ENCODE measurements around the gene CLMP.
A peak's percentile ranks its signal among the peaks of the same experiment; 100 is the strongest.

The CLMP gene

DNA sequence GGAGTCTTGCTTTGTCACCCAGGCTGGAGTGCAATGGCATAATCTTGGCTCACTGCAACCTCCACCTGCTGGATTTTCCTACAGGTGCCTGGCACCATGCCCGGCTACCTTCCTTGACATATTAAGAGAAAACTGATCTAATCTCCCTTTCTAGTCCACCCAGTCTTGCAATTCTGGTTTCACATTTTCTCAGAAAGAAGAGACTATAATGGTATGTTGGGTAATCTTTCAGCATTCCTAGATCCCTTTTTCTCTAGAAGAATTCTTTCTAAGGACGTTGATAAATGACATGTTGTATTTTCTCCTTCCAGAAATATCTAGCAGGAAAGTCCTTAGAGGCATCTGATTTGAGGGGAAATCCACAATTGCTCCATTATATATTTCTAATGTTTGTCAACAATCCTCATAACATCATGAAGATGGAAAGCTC lies 122.7 kb downstream of the CLMP start:
- no peak overlapping the region for H3K4me3 ChIP-seq (ENCODE audit: low read length)
- TF ChIP-seq, protein P1, sequence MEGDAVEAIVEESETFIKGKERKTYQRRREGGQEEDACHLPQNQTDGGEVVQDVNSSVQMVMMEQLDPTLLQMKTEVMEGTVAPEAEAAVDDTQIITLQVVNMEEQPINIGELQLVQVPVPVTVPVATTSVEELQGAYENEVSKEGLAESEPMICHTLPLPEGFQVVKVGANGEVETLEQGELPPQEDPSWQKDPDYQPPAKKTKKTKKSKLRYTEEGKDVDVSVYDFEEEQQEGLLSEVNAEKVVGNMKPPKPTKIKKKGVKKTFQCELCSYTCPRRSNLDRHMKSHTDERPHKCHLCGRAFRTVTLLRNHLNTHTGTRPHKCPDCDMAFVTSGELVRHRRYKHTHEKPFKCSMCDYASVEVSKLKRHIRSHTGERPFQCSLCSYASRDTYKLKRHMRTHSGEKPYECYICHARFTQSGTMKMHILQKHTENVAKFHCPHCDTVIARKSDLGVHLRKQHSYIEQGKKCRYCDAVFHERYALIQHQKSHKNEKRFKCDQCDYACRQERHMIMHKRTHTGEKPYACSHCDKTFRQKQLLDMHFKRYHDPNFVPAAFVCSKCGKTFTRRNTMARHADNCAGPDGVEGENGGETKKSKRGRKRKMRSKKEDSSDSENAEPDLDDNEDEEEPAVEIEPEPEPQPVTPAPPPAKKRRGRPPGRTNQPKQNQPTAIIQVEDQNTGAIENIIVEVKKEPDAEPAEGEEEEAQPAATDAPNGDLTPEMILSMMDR (conservative IDR thresholded peaks at IDR 0.05; ENCODE audit: low read length), result no peak
- no peak for DNase-seq (ENCODE audit: low read depth)

DNA sequence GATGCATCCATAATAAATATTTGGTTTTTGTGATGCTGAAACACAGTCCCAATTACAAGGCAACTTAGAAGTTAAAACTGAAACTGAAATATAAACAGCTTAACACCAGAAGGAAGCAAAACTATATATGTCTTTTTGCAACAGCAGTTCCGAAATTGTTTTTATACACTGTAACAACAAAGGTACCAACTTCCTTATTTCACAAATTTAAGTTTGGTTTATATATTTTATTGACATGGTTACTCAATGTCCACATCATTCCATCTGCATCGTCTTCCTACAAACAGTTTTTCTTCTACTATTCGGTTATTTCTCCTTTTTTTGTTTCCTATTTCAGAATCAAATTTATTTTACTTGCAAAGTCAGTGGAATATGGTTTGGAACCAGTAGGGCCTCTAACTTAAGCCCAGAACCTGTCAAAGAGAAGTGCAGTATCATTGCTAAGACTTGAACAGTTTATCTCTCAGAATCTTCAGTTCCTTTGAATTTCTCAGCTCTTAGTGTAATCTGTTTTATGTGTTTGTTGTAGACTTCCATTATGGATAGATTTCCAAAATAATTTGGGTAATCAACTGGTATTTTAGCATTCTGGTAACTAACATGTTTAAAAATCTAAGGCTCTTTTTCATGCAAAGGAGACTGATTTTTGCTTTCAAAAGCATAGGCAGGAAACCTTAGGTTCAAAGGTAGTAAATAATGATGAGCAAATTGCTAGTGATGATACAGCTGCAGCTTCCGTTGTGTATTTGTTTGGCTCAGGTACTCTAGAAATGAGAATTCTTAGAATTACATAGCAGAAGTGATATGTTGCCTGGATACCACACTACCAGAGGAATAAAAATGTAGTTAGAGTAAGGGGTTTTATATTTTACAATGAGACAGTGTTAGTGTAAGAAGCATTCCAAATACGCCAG lies 124.9 kb downstream of the CLMP start:
- no peak for DNase-seq (ENCODE audit: low read depth)
- TF ChIP-seq, protein P1 (conservative IDR thresholded peaks at IDR 0.05; ENCODE audit: low read length), result no peak
- H3K4me3 ChIP-seq (ENCODE audit: low read length), result no peak overlapping the region

DNA sequence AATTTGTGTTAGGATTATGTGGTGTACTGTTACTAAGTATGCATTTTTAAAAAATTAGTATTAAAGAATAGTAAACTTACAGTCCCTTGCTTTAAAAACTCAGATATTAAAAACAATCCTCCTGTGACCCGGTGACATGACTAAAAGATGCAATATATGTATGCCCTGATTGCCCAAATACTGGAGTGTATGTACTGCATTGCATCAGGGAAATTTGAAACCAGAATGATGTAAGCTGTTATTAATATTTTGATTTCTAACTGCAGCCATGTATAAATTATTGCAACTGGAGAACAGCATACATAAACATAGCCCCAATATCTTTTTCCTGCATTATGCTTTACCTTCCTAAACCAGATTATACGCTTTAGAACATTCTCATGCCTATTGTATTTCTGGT lies 129.4 kb downstream of the CLMP start:
- peak; percentile 58 for DNase-seq (ENCODE audit: low read depth)
- TF ChIP-seq, protein P1 (conservative IDR thresholded peaks at IDR 0.05; ENCODE audit: low read length), result no peak
- no peak overlapping the region for H3K4me3 ChIP-seq (ENCODE audit: low read length)

DNA sequence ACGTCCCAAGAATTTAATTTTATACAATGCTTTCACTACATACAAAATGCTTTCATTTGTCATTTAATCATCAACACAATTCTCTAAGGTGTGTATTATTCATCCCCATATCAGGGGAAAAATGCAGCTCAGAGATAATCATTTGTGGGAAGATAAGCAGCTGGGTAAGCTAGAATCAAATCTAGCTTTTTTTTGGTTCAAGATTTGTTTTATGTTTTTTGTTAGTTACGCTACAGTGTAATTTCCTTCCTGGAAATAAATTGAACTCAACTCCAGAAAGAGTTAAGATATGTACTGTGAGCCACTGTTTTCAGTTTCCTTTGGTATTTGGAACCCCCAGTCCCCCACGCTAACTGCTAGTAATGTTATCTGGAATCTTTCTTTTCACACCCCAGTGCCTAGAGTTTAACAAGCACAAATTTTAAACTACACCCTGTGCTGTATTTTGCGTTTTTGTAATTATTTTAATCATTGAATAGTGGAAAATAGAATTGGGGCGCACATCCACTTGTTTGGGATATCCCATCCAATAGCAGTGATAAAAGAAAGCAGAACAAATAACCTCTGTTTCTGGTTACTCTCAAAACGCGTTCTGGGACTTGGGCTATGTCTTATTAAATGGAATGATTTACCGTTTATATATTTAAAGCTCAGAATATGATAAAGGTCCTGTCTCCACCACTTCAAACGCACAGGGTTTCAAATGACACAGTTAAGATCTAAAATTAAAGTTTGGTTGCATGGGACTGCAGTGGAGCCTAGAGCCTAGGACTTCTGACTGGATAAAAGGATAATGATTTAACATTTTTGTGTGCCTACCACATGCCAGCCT lies 131.0 kb downstream of the CLMP start:
- H3K4me3 ChIP-seq (ENCODE audit: low read length), result peak overlapping the region; percentile 80; the same call in 1 of the 2 replicates
- no peak for DNase-seq (ENCODE audit: low read depth)
- TF ChIP-seq, protein P1 (conservative IDR thresholded peaks at IDR 0.05; ENCODE audit: low read length), result no peak

DNA sequence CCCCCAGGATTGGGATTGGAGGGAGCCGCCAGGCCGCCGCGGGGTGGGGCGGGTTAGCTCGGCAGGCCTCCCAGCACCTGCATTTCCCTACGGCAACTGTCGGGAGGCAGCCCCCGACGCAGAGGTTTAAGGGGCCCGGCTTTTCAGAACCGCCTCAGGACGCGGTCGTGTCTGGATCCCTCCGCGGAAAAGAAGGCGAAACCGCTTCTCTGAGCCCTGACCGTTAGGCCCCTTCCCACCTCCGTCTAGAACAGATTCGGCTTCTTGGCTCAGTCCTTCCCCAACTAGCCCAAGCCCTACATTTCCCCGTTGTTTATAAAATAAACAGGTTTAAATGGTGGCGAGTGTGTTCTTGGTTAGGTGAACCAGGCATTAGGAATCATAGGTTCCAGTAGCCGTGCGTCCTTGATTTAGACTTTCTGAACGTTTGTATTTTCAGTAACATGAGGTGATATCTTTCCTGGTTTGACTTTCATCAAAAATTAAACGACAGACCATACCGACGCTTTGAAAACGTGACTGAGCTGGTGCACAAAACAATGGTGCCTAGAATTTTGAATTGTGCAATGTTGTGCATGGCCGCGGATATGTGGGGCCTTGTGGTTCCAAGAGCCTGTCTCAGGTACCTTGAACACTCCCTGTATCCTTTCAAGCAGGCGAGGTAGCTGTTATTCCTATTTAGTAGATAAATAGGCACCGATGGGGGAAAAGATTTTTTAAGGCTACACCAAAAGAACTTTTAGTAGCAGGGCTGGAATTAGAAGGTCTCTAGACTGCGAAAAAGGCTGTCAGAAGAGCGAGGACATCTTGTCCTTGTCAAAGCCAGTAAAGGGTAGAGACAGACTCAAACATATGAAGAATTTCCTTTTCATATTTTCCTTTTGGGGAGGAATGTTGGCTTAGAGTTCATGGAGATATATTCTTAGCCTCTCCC lies 131.9 kb downstream of the CLMP start:
- H3K4me3 ChIP-seq (ENCODE audit: low read length), result peak overlapping the region; percentile 80
- peak; percentile 68 for DNase-seq (ENCODE audit: low read depth)

More for the DNA sequence above, 131.9 kb downstream of the CLMP start:
- TF ChIP-seq, protein P1 (conservative IDR thresholded peaks at IDR 0.05; ENCODE audit: low read length), result no peak
